Stimulated activated CD8-positive, alpha-beta memory T cell treated with anti-CD3 and anti-CD28 coated beads, Interleukin-15, amount 100 ng/mL, for 48 hours (primary cell): ENCODE data around the gene SPEN.
"Not testable (repeated sequence)": the region's sequence is repeated elsewhere in the genome, so short reads cannot be mapped to it uniquely, and the experiment has no call there.

Experiments used
- DNase-seq, 2 donors: peaks; one replicate each; pipeline ENCODE4 v3.0.0-alpha.2; 2020; ENCODE audit warnings: low read depth in 2 of 2

Gene SPEN

GRCh38 chr1:15847100-15847892 lies at the start of gene SPEN:
Gene SPEN, plus strand, starts transcription at chr1:15847707. Its CDS starts 361 bp downstream, at chr1:15848068.
- DNase-seq, result peak; percentile 99

- peak; percentile 8 to 15 for DNase-seq
Observed at GRCh38 chr1:15799004-15799867, 48.3 kb upstream of the SPEN start.

GRCh38 chr1:15799928-15800835 lies 47.3 kb upstream of the SPEN start:
- no peak for DNase-seq

GRCh38 chr1:15802234-15802965 lies 45.1 kb upstream of the SPEN start:
- DNase-seq, result no peak

GRCh38 chr1:15803380-15803779 lies 44.1 kb upstream of the SPEN start:
- DNase-seq, result no peak

GRCh38 chr1:15804060-15804459 lies 43.4 kb upstream of the SPEN start:
- DNase-seq, result no peak

GRCh38 chr1:15807121-15807520 lies 40.4 kb upstream of the SPEN start:
- no peak for DNase-seq

- DNase-seq, result not testable (repeated sequence)
Observed at GRCh38 chr1:15807549-15807948, 40.0 kb upstream of the SPEN start, which contains the start of gene UQCRHL. Gene UQCRHL, minus strand, starts transcription at chr1:15807649. Its CDS starts 0 bp downstream, at chr1:15807649.

GRCh38 chr1:15808955-15809354 lies 38.6 kb upstream of the SPEN start:
- DNase-seq, result no peak

GRCh38 chr1:15810073-15810472 lies 37.4 kb upstream of the SPEN start:
- DNase-seq, result no peak

GRCh38 chr1:15816674-15817073 lies 30.8 kb upstream of the SPEN start:
- no peak for DNase-seq

- DNase-seq, result no peak
Observed at GRCh38 chr1:15820478-15820877, 27.0 kb upstream of the SPEN start.

- DNase-seq, result no peak
Observed at GRCh38 chr1:15825800-15826199, 21.7 kb upstream of the SPEN start.

GRCh38 chr1:15826810-15827507 lies 20.5 kb upstream of the SPEN start:
- no peak for DNase-seq

GRCh38 chr1:15827567-15827966 lies 19.9 kb upstream of the SPEN start:
- DNase-seq, result not testable (repeated sequence)

GRCh38 chr1:15828931-15829330 lies 18.6 kb upstream of the SPEN start:
- DNase-seq, result not testable (repeated sequence)

- DNase-seq, result no peak
Observed at GRCh38 chr1:15830258-15830657, 17.2 kb upstream of the SPEN start.

GRCh38 chr1:15833069-15833679 lies 14.3 kb upstream of the SPEN start:
- DNase-seq, result peak in 1 of 2 donors; percentile 7

- no peak for DNase-seq
Observed at GRCh38 chr1:15833842-15834405, 13.6 kb upstream of the SPEN start.
